GM23338 (cell line): ENCODE results near the gene CD80. TPM values are rescaled to one million over a fixed set of nuclear protein-coding genes. Genes with fewer than 3 reads are reported as not detected.

ENCODE experiments used
- ATAC-seq: fragments of 200-7000 bp; cut with Tn5 transposase; 3 replicates; pipeline ENCODE4 v1.9.1; 2020
- DNase-seq: peaks from one replicate; pipeline ENCODE4 v3.0.0-alpha.2; 2015; ENCODE audit warnings: low spot score
- H2AFZ ChIP-seq: fragments of 200-600 bp; sonication (generic); 2 replicates; pipeline ENCODE4 v1.8.0; 2016; ENCODE audit warnings: antibody characterized with exemption, mild to moderate bottlenecking, moderate library complexity
- H3F3A ChIP-seq: fragments of 200-600 bp; sonication (generic); replicated peaks from 2 replicates; pipeline ENCODE4 v1.8.0; 2017; ENCODE audit warnings: antibody characterized with exemption, mixed run types, low read depth
- H3K27ac ChIP-seq: fragments of 200-600 bp; sonication (generic); 2 replicates; pipeline ENCODE4 v1.6.1; 2016; ENCODE audit warnings: low read depth
- H3K27me3 ChIP-seq: fragments of 200-600 bp; sonication (generic); 2 replicates; pipeline ENCODE4 v1.8.0; 2016; ENCODE audit warnings: mild to moderate bottlenecking, mixed run types, moderate library complexity; ENCODE audit not compliant: insufficient read depth
- H3K36me3 ChIP-seq: fragments of 200-600 bp; sonication (generic); 2 replicates; pipeline ENCODE4 v1.8.0; 2016; ENCODE audit warnings: mild to moderate bottlenecking; ENCODE audit not compliant: insufficient read depth
- H3K4me1 ChIP-seq: fragments of 200-600 bp; sonication (generic); 2 replicates; pipeline ENCODE4 v1.8.0; 2016; ENCODE audit warnings: mild to moderate bottlenecking, moderate library complexity; ENCODE audit not compliant: insufficient read depth
- H3K4me2 ChIP-seq: fragments of 200-600 bp; sonication (generic); 2 replicates; pipeline ENCODE4 v1.7.1; 2017; ENCODE audit warnings: mixed run types
- H3K4me3 ChIP-seq: fragments of 200-600 bp; sonication (generic); 2 replicates; pipeline ENCODE4 v1.6.1; 2016; ENCODE audit warnings: mixed run types
- H3K79me2 ChIP-seq: fragments of 200-600 bp; sonication (generic); replicated peaks from 2 replicates; pipeline ENCODE4 v1.8.0; 2017; ENCODE audit warnings: mild to moderate bottlenecking; ENCODE audit not compliant: insufficient read depth
- H3K9me2 ChIP-seq: fragments of 200-600 bp; sonication (generic); 2 replicates; pipeline ENCODE4 v1.8.0; 2017; ENCODE audit not compliant: insufficient read depth
- H4K20me1 ChIP-seq: fragments of 200-600 bp; sonication (generic); replicated peaks from 2 replicates; pipeline ENCODE4 v1.8.0; 2017; ENCODE audit warnings: mild to moderate bottlenecking; ENCODE audit not compliant: insufficient read depth
- H3K27ac Mint-ChIP-seq: 2 replicates; pipeline ENCODE4 v1.8.0; 2020; ENCODE audit warnings: inconsistent platforms, mild to moderate bottlenecking, moderate library complexity, mixed read lengths
- H3K27me3 Mint-ChIP-seq: 3 replicates; pipeline ENCODE4 v1.8.0; 2022; ENCODE audit warnings: low read depth, mild to moderate bottlenecking, moderate library complexity, mixed read lengths, inconsistent platforms; ENCODE audit not compliant: insufficient read depth, poor library complexity
- H3K36me3 Mint-ChIP-seq: 3 replicates; pipeline ENCODE4 v1.8.0; 2021; ENCODE audit warnings: low read depth, mild to moderate bottlenecking, inconsistent platforms, moderate library complexity, mixed read lengths
- H3K4me1 Mint-ChIP-seq: 3 replicates; pipeline ENCODE4 v1.8.0; 2020; ENCODE audit warnings: mild to moderate bottlenecking, inconsistent platforms, mixed read lengths
- H3K4me3 Mint-ChIP-seq: 3 replicates; pipeline ENCODE4 v1.8.0; 2021; ENCODE audit warnings: moderate library complexity, mild to moderate bottlenecking, inconsistent platforms, mixed read lengths
- H3K9me3 Mint-ChIP-seq: 3 replicates; pipeline ENCODE4 v1.8.0; 2020; ENCODE audit warnings: moderate library complexity, mild to moderate bottlenecking, inconsistent platforms, mixed read lengths
- CREB1 ChIP-seq: fragments of 250-450 bp; sonication (Bioruptor Pico); IDR thresholded peaks from 2 replicates; pipeline ENCODE4 v1.5.0; 2020; ENCODE audit warnings: low read depth, mild to moderate bottlenecking, moderate library complexity
- EZH2phosphoT487 ChIP-seq: fragments of 200-600 bp; sonication (generic); IDR thresholded peaks from one replicate; pipeline ENCODE4 v1.8.1; 2018; ENCODE audit warnings: antibody characterized with exemption; ENCODE audit not compliant: unreplicated experiment
- NANOG ChIP-seq: IDR thresholded peaks from 2 replicates; pipeline ENCODE4 v1.6.1; 2016; ENCODE audit warnings: antibody characterized with exemption, borderline replicate concordance
- POLR2AphosphoS5 ChIP-seq: IDR thresholded peaks from 2 replicates; pipeline ENCODE4 v1.6.1; 2016; ENCODE audit warnings: antibody characterized with exemption, low read depth
- ZNF114 ChIP-seq: fragments of 250-450 bp; sonication (Bioruptor Pico); IDR thresholded peaks from 2 replicates; pipeline ENCODE4 v1.5.0; 2020; ENCODE audit warnings: mild to moderate bottlenecking, moderate library complexity
- ZNF331 ChIP-seq: fragments of 250-450 bp; sonication (Bioruptor Pico); IDR thresholded peaks from 2 replicates; pipeline ENCODE4 v1.5.0; 2020; ENCODE audit warnings: low read depth, mild to moderate bottlenecking, moderate library complexity
- polyA plus RNA-seq: library from polyadenylated mRNA; unstranded; fragments of >200 nt; fragmentation: Nextera tagmentation; extraction: Ambion mirVana; gene quantifications from 2 replicates; pipeline ENCODE4 v1.2.1, GENCODE V29; 2016
- total RNA-seq: library from RNA; depleted of rRNA; stranded (reverse); fragments of >200 nt; shearing (Covaris generic); gene quantifications from 2 replicates; pipeline ENCODE4 v1.2.3, GENCODE V29; 2014
- TF ChIP-seq, protein P1 (sequence below): IDR thresholded peaks from one replicate; pipeline ENCODE4 v1.6.1; 2018; ENCODE audit warnings: antibody characterized with exemption; ENCODE audit not compliant: unreplicated experiment
- TF ChIP-seq, protein P2 (sequence below): IDR thresholded peaks from 2 replicates; pipeline ENCODE4 v1.6.1; 2016; ENCODE audit warnings: antibody characterized with exemption
- TF ChIP-seq, protein P3 (sequence below), 2 experiments: fragments of 200-600 bp in 1 of 2; sonication (generic) in 1 of 2; conservative IDR thresholded peaks; 2 replicates each; pipeline versions ENCODE4 v1.5.1 to v1.6.1; 2016 to 2017; ENCODE audit warnings: antibody characterized with exemption in 2 of 2, low read depth in 2 of 2, mild to moderate bottlenecking in 2 of 2, moderate library complexity in 1 of 2

The CD80 gene
- total and polyA plus RNA-seq, 2 experiments from 2014 or later: not detected

DNA sequence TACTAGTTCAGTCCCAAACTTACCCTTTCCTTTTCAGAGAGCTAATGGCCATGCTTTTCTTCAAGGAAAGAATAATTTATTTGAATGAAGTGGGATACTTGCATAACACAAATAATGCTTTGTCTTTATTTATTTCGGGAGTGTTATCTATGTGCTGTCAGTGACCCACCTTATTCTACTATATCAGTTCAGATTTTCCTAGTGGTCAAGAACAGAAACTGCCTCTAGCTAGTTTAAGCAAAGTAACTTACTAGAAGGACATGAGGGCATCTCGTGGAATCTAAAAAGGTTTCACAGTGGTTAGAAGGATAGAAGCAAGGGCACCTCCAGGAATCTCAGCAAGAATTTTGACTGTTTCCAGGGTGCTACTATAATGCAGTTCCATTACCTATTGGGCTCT lies 64.8 kb downstream of the CD80 start:
- Histone ChIP-seq H3K27ac (no peak overlapping the region), H3K9me2 (no peaks in the 10 kb centered on the region), H3K4me3 (no peak overlapping the region), H2AFZ (no peak overlapping the region), H4K20me1 (0 out of 2 replicates have a peak, but pooled peaks cover 3% of the 10 kb centered on the region), H3K4me2 (no peak overlapping the region), H3K4me1 (peaks cover 6% of the 10 kb centered on the region), H3K27me3 (no peaks in the 10 kb centered on the region), H3K79me2 (peaks cover 10% of the 10 kb centered on the region), H3K36me3 (peaks cover 10% of the 10 kb centered on the region), H3F3A (0 out of 2 replicates have a peak, but pooled peaks cover 5% of the 10 kb centered on the region)
- Mint-ChIP-seq H3K4me1 (peaks cover 3% of the 10 kb centered on the region), H3K27me3 (no peaks in the 10 kb centered on the region), H3K27ac (no peak overlapping the region), H3K9me3 (no peaks in the 10 kb centered on the region; the same call in 2 of the 3 replicates), H3K4me3 (no peak overlapping the region), H3K36me3 (peaks cover 14% of the 10 kb centered on the region)
- ATAC-seq (no peak), DNase-seq (peak; percentile 46)
- TF ChIP-seq POLR2AphosphoS5: no peak
- TF ChIP-seq, protein P1, sequence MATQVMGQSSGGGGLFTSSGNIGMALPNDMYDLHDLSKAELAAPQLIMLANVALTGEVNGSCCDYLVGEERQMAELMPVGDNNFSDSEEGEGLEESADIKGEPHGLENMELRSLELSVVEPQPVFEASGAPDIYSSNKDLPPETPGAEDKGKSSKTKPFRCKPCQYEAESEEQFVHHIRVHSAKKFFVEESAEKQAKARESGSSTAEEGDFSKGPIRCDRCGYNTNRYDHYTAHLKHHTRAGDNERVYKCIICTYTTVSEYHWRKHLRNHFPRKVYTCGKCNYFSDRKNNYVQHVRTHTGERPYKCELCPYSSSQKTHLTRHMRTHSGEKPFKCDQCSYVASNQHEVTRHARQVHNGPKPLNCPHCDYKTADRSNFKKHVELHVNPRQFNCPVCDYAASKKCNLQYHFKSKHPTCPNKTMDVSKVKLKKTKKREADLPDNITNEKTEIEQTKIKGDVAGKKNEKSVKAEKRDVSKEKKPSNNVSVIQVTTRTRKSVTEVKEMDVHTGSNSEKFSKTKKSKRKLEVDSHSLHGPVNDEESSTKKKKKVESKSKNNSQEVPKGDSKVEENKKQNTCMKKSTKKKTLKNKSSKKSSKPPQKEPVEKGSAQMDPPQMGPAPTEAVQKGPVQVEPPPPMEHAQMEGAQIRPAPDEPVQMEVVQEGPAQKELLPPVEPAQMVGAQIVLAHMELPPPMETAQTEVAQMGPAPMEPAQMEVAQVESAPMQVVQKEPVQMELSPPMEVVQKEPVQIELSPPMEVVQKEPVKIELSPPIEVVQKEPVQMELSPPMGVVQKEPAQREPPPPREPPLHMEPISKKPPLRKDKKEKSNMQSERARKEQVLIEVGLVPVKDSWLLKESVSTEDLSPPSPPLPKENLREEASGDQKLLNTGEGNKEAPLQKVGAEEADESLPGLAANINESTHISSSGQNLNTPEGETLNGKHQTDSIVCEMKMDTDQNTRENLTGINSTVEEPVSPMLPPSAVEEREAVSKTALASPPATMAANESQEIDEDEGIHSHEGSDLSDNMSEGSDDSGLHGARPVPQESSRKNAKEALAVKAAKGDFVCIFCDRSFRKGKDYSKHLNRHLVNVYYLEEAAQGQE: no peak
- TF ChIP-seq, protein P2, sequence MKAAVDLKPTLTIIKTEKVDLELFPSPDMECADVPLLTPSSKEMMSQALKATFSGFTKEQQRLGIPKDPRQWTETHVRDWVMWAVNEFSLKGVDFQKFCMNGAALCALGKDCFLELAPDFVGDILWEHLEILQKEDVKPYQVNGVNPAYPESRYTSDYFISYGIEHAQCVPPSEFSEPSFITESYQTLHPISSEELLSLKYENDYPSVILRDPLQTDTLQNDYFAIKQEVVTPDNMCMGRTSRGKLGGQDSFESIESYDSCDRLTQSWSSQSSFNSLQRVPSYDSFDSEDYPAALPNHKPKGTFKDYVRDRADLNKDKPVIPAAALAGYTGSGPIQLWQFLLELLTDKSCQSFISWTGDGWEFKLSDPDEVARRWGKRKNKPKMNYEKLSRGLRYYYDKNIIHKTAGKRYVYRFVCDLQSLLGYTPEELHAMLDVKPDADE: no peak
- TF ChIP-seq ZNF114 (CRISPR knock-in tag): no peak
- TF ChIP-seq EZH2phosphoT487: no peak
- TF ChIP-seq, protein P3, sequence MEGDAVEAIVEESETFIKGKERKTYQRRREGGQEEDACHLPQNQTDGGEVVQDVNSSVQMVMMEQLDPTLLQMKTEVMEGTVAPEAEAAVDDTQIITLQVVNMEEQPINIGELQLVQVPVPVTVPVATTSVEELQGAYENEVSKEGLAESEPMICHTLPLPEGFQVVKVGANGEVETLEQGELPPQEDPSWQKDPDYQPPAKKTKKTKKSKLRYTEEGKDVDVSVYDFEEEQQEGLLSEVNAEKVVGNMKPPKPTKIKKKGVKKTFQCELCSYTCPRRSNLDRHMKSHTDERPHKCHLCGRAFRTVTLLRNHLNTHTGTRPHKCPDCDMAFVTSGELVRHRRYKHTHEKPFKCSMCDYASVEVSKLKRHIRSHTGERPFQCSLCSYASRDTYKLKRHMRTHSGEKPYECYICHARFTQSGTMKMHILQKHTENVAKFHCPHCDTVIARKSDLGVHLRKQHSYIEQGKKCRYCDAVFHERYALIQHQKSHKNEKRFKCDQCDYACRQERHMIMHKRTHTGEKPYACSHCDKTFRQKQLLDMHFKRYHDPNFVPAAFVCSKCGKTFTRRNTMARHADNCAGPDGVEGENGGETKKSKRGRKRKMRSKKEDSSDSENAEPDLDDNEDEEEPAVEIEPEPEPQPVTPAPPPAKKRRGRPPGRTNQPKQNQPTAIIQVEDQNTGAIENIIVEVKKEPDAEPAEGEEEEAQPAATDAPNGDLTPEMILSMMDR (conservative IDR thresholded peaks at IDR 0.05; ENCODE audit: low read depth in 2 of 2): peak in 1 of 2 experiments; percentile 49; a peak in 2 of 4 replicates

DNA sequence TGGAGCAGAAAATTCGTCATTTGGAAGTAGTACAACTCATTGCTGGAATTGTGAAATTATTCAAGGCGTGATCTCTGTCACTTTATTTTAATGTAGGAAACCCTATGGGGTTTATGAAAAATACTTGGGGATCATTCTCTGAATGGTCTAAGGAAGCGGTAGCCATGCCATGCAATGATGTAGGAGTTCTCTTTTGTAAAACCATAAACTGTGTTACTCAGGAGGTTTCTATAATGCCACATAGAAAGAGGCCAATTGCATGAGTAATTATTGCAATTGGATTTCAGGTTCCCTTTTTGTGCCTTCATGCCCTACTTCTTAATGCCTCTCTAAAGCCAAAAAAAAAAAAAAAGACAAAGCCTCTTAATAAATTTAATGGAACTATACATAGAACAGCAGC lies 66.6 kb downstream of the CD80 start:
- Histone ChIP-seq H3K27ac (peak overlapping the region; percentile 39; the same call in 1 of the 2 replicates), H3K4me3 (no peak overlapping the region), H4K20me1 (no peaks in the 10 kb centered on the region), H3F3A (no peaks in the 10 kb centered on the region), H3K9me2 (no peaks in the 10 kb centered on the region), H2AFZ (no peak overlapping the region), H3K4me2 (no peak overlapping the region), H3K79me2 (no peaks in the 10 kb centered on the region), H3K4me1 (peaks cover 6% of the 10 kb centered on the region), H3K36me3 (peaks cover 12% of the 10 kb centered on the region), H3K27me3 (no peaks in the 10 kb centered on the region)
- Mint-ChIP-seq H3K36me3 (peaks cover 14% of the 10 kb centered on the region), H3K4me1 (peaks cover 3% of the 10 kb centered on the region), H3K4me3 (no peak overlapping the region), H3K9me3 (no peaks in the 10 kb centered on the region), H3K27me3 (no peaks in the 10 kb centered on the region), H3K27ac (no peak overlapping the region)
- no peak for ATAC-seq
- DNase-seq: no peak
- no peak for TF ChIP-seq ZNF114 (CRISPR knock-in tag)
- no peak for TF ChIP-seq EZH2phosphoT487
- no peak for TF ChIP-seq NANOG
- no peak for TF ChIP-seq CREB1 (CRISPR knock-in tag)
- TF ChIP-seq, protein P2: no peak
- TF ChIP-seq ZNF331 (CRISPR knock-in tag): no peak
